B cell (primary cell): ENCODE results near the gene TNRC6A.

ENCODE experiments used
- CTCF ChIP-seq: fragments of 200-600 bp; IDR thresholded peaks from one replicate; pipeline ENCODE4 v1.8.0; 2022; ENCODE audit warnings: antibody characterized with exemption, mild to moderate bottlenecking
- EZH2 ChIP-seq: IDR thresholded peaks from 2 replicates; pipeline ENCODE4 v1.6.1; 2012; ENCODE audit warnings: borderline replicate concordance, low read depth, mild to moderate bottlenecking, moderate library complexity, low read length; ENCODE audit not compliant: insufficient read depth, poor library complexity, severe bottlenecking

GRCh38 chr16:24853169-24853824, 123.8 kb downstream of the TNRC6A start:
- TF ChIP-seq CTCF (no peak), EZH2 (no peak)
